Activated naive CD4-positive, alpha-beta T cell treated with anti-CD3 and anti-CD28 coated beads for 36 hours (primary cell): ENCODE results near the gene MTG2. TPM values are rescaled to one million over a fixed set of nuclear protein-coding genes. Genes with fewer than 3 reads are reported as not detected.

Source experiments
- CTCF ChIA-PET: fragments of 350-600 bp; sonication (Branson Sonifier 250); formaldehyde crosslinking; loops from one replicate; lab custom pipeline; 2021; ENCODE audit warnings: antibody characterized with exemption; lab: Charles Lee
- DNase-seq: peaks from one replicate; pipeline ENCODE4 v3.0.0-alpha.2; 2020
- H3K27ac Mint-ChIP-seq: one replicate; pipeline ENCODE4 v1.8.0; 2021; ENCODE audit warnings: mild to moderate bottlenecking, mixed read lengths
- H3K27me3 Mint-ChIP-seq: one replicate; pipeline ENCODE4 v1.8.0; 2021; ENCODE audit warnings: low read depth, mixed read lengths
- H3K36me3 Mint-ChIP-seq: one replicate; pipeline ENCODE4 v1.8.0; 2021; ENCODE audit warnings: low read depth, mixed read lengths
- H3K4me1 Mint-ChIP-seq: one replicate; pipeline ENCODE4 v1.8.0; 2021; ENCODE audit warnings: low read depth, mixed read lengths
- H3K4me3 Mint-ChIP-seq: one replicate; pipeline ENCODE4 v1.8.0; 2021; ENCODE audit warnings: mild to moderate bottlenecking, moderate library complexity, mixed read lengths
- H3K9me3 Mint-ChIP-seq: one replicate; pipeline ENCODE4 v1.8.0; 2021; ENCODE audit warnings: mixed read lengths
- intact Hi-C: fragments of 100-400 bp; cut with micrococcal nuclease; formaldehyde crosslinking; loops from one replicate; pipeline ENCODE4 v1.15.1; 2023
- total RNA-seq, 2 experiments: library from RNA; stranded (reverse); gene quantifications; one replicate each; pipeline ENCODE4 v1.2.3, GENCODE V29; 2021

Gene MTG2
- total RNA-seq, 2 experiments from 2014 or later = 34.3 to 36.4 TPM

- Mint-ChIP-seq H3K36me3 (peaks cover 34% of the 10 kb centered on the region), H3K4me1 (no peaks in the 10 kb centered on the region), H3K4me3 (no peak overlapping the region), H3K27me3 (no peaks in the 10 kb centered on the region), H3K27ac (no peak overlapping the region), H3K9me3 (no peaks in the 10 kb centered on the region)
- intact Hi-C loops = no loop called here
- no peak for DNase-seq
- CTCF ChIA-PET = no interaction called here
Measured at GRCh38 chr20:62196286-62196685, 13.5 kb downstream of the MTG2 start.

DNA sequence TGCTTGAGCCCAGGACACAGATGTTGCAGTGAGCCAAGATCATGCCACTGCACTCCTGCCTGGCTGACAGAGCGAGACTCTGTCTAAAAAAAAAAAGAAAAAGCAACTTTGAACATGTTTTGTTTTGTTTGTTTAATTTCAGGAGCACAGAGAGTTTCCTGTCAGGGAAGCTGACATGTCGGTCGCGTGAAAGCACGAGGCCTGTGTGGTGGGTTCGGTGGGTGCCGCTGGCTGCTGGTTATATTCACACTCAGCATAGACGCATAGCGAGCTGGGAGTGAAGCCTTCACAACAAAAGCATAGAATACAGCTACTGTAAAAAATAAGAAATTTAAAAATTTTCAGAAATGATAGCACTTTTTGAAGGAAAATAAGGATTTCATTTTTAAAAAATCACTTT, 14.5 kb downstream of the MTG2 start:
- CTCF ChIA-PET = no interaction called here
- peaks cover 33% of the 10 kb centered on the region for H3K36me3 Mint-ChIP-seq
- no peak overlapping the region for H3K27ac Mint-ChIP-seq
- H3K9me3 Mint-ChIP-seq = no peaks in the 10 kb centered on the region
- H3K27me3 Mint-ChIP-seq = no peaks in the 10 kb centered on the region
- no peaks in the 10 kb centered on the region for H3K4me1 Mint-ChIP-seq
- intact Hi-C loops = no loop called here
- no peak for DNase-seq
- H3K4me3 Mint-ChIP-seq = no peak overlapping the region

GRCh38 chr20:62197801-62198200, 15.0 kb downstream of the MTG2 start:
- Mint-ChIP-seq H3K36me3 (peaks cover 33% of the 10 kb centered on the region), H3K27ac (no peak overlapping the region)
- CTCF ChIA-PET = no interaction called here

GRCh38 chr20:62198496-62198895, 15.7 kb downstream of the MTG2 start:
- intact Hi-C loops = no loop called here
- Mint-ChIP-seq H3K36me3 (peaks cover 32% of the 10 kb centered on the region), H3K4me3 (no peak overlapping the region), H3K27me3 (no peaks in the 10 kb centered on the region), H3K9me3 (no peaks in the 10 kb centered on the region), H3K27ac (no peak overlapping the region), H3K4me1 (no peaks in the 10 kb centered on the region)
- CTCF ChIA-PET = no interaction called here
- no peak for DNase-seq

More at GRCh38 chr20:62197801-62198200, 15.0 kb downstream of the MTG2 start:
- Mint-ChIP-seq H3K4me3 (no peak overlapping the region), H3K9me3 (no peaks in the 10 kb centered on the region), H3K4me1 (no peaks in the 10 kb centered on the region), H3K27me3 (no peaks in the 10 kb centered on the region)
- intact Hi-C loops = no loop called here
- DNase-seq = no peak

- intact Hi-C loops = no loop called here
- H3K27me3 Mint-ChIP-seq = no peaks in the 10 kb centered on the region
- H3K27ac Mint-ChIP-seq = no peak overlapping the region
- CTCF ChIA-PET = no interaction called here
- H3K4me1 Mint-ChIP-seq = no peaks in the 10 kb centered on the region
- no peak for DNase-seq
- H3K9me3 Mint-ChIP-seq = no peaks in the 10 kb centered on the region
- H3K4me3 Mint-ChIP-seq = no peak overlapping the region
- peaks cover 30% of the 10 kb centered on the region for H3K36me3 Mint-ChIP-seq
Measured at GRCh38 chr20:62198931-62199330, 16.1 kb downstream of the MTG2 start.

GRCh38 chr20:62200491-62201172, 17.8 kb downstream of the MTG2 start:
- CTCF ChIA-PET = no interaction called here
- peaks cover 27% of the 10 kb centered on the region for H3K36me3 Mint-ChIP-seq
- no peaks in the 10 kb centered on the region for H3K9me3 Mint-ChIP-seq
- no peaks in the 10 kb centered on the region for H3K4me1 Mint-ChIP-seq
- H3K27ac Mint-ChIP-seq = no peak overlapping the region
- H3K4me3 Mint-ChIP-seq = no peak overlapping the region
- DNase-seq = no peak
- H3K27me3 Mint-ChIP-seq = no peaks in the 10 kb centered on the region
- intact Hi-C loops = no loop called here

GRCh38 chr20:62201173-62202082, 18.6 kb downstream of the MTG2 start:
- no peaks in the 10 kb centered on the region for H3K9me3 Mint-ChIP-seq
- no peaks in the 10 kb centered on the region for H3K27me3 Mint-ChIP-seq
- CTCF ChIA-PET = no interaction called here
- H3K27ac Mint-ChIP-seq = no peak overlapping the region
- intact Hi-C loops = no loop called here
- no peaks in the 10 kb centered on the region for H3K4me1 Mint-ChIP-seq
- no peak overlapping the region for H3K4me3 Mint-ChIP-seq
- no peak for DNase-seq
- peaks cover 25% of the 10 kb centered on the region for H3K36me3 Mint-ChIP-seq

DNA sequence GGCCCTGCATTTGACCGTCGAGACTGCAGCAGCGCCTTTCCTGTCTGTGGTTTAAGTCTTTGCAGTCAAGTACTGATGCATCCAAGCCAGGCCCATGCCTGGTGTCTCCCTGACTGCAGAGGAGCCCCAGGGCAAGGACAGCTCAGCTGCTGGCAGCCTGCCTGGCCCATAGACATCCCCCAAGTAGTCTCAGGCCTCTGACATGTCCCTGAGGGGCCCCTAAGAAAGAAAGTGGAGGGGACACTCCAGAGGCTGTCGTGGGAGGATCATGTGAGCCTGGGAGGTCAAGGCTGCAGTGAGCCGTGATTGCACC, 19.2 kb downstream of the MTG2 start:
- Mint-ChIP-seq H3K9me3 (no peaks in the 10 kb centered on the region), H3K27me3 (no peaks in the 10 kb centered on the region), H3K4me1 (no peaks in the 10 kb centered on the region), H3K27ac (no peak overlapping the region), H3K4me3 (no peak overlapping the region), H3K36me3 (peaks cover 25% of the 10 kb centered on the region)
- no peak for DNase-seq
- CTCF ChIA-PET = interaction anchor here (0.7 kb wide), 1 partner anchor 136 kb away, joined by 3 read pairs; no protein-coding TSS in a partner anchor
- intact Hi-C loops = no loop called here

DNA sequence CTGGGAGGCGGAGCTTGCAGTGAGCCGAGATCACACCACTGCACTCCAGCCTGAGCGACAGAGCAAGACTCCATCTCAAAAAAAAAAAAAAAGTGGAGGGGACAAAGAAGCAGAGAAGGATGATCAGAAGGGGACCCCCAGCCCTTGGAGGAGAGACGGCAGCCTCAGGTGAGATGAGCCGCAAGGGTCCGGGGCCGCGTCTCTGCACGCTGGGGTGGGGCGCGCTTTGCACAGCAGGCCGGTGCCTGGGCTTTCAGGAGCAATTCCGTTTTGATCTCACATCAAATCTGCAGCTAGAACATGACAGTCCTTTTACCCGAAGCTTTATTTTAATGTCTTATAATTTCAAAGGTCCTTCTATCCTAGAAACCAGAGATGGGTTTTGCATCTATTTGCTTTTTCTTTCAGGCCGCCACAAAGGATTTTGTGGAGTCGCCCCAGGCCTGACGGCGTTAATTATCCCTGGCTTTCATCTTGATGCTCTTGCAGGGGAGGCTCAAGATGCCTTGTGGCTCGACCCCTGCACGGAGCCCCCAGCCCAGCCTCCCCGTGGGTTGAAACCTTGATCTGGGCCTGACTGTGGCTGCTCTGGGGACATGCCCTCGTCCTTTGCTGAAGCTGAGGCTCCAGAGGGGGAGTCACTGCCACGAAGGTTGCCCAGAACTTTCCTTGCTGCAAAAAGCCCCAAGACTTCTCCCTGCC, 20.0 kb downstream of the MTG2 start:
- Mint-ChIP-seq H3K4me1 (no peaks in the 10 kb centered on the region), H3K36me3 (peaks cover 25% of the 10 kb centered on the region), H3K9me3 (no peaks in the 10 kb centered on the region), H3K4me3 (no peak overlapping the region), H3K27me3 (no peaks in the 10 kb centered on the region), H3K27ac (no peak overlapping the region)
- intact Hi-C loops = no loop called here
- CTCF ChIA-PET = interaction anchor here (0.7 kb wide), 1 partner anchor 135 kb away, joined by 3 read pairs; no protein-coding TSS in a partner anchor
- DNase-seq = no peak

DNA sequence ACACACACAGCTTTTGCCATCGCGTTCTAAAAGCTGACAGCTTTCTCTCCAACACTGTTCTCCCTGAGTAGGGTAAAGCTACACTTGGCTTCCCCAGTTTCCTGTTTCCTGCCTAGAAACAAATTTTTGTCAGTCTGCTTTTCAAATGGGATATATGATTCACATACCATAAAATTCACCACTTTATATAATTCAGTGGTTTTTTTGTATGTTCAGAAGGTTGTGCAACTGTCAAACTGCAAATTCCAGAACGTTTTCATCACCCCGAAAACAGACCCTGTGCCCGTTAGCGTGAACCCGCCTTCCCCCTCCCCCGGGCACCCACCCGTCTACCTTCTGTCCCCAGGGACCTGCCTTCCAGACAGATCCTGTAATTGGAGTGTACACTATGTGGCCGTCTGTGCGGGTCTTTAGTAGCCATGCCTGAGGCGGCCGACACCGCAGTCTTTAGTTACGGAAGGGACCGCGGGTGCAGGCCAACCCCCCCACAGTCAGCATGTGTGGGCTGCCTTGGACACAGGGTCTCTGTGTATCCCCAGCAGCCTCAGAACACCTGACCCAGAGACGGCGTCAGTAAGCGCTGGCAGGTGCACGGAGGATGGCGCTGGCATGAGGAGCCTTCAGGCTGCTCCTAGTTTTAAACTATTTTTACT, 20.7 kb downstream of the MTG2 start:
- DNase-seq = no peak
- Mint-ChIP-seq H3K4me3 (no peak overlapping the region), H3K27me3 (no peaks in the 10 kb centered on the region), H3K4me1 (no peaks in the 10 kb centered on the region), H3K27ac (no peak overlapping the region), H3K9me3 (no peaks in the 10 kb centered on the region), H3K36me3 (peaks cover 21% of the 10 kb centered on the region)
- intact Hi-C loops = no loop called here
- CTCF ChIA-PET = no interaction called here

- CTCF ChIA-PET = no interaction called here
- Mint-ChIP-seq H3K27me3 (no peaks in the 10 kb centered on the region), H3K9me3 (no peaks in the 10 kb centered on the region), H3K36me3 (peaks cover 3% of the 10 kb centered on the region), H3K4me1 (no peaks in the 10 kb centered on the region), H3K4me3 (no peak overlapping the region), H3K27ac (no peak overlapping the region)
- intact Hi-C loops = no loop called here
- DNase-seq = no peak
Measured at GRCh38 chr20:62205618-62206387, 23.0 kb downstream of the MTG2 start.
